ENCODE measurements around the gene PCDH19.

GRCh38 chrX:100294965-100295364 lies 115.1 kb downstream of the PCDH19 start:
- TF ChIP-seq CTCF (conservative IDR thresholded peaks at IDR 0.05 in 1 of 2, IDR thresholded peaks at IDR 0.05 in 1 of 2; ENCODE audit: low read depth in 1 of 2, low read length in 2 of 2): no peak
- TF ChIP-seq EZH2 (IDR thresholded peaks at IDR 0.05; ENCODE audit: low read length, missing control alignments): no peak
